IgD-negative memory B cell (primary cell): Measurements from ENCODE around the gene HDAC8. TPM values are rescaled to one million over a fixed set of nuclear protein-coding genes. Genes with fewer than 3 reads are reported as not detected.
A peak's percentile ranks its signal among the peaks of the same experiment; 100 is the strongest.
"Not testable (repeated sequence)": the region's sequence is repeated elsewhere in the genome, so short reads cannot be mapped to it uniquely, and the experiment has no call there.

Source experiments
- H3K27ac Mint-ChIP-seq, 3 donors: one replicate each; pipeline ENCODE4 v1.8.0; 2020 to 2022; ENCODE audit warnings: mild to moderate bottlenecking in 3 of 3, mixed read lengths in 3 of 3, moderate library complexity in 1 of 3
- H3K27me3 Mint-ChIP-seq: one replicate; pipeline ENCODE4 v1.8.0; 2021; ENCODE audit warnings: mixed read lengths
- H3K36me3 Mint-ChIP-seq: one replicate; pipeline ENCODE4 v1.8.0; 2020; ENCODE audit warnings: mild to moderate bottlenecking, mixed read lengths
- H3K4me1 Mint-ChIP-seq, 3 donors: one replicate each; pipeline ENCODE4 v1.8.0; 2020 to 2022; ENCODE audit warnings: mixed read lengths in 3 of 3, mild to moderate bottlenecking in 1 of 3
- H3K4me3 Mint-ChIP-seq, 4 donors: one replicate each; pipeline ENCODE4 v1.8.0; 2020 to 2022; ENCODE audit warnings: mild to moderate bottlenecking in 4 of 4, mixed read lengths in 4 of 4, moderate library complexity in 3 of 4
- H3K9me3 Mint-ChIP-seq, 3 donors: one replicate each; pipeline ENCODE4 v1.8.0; 2020 to 2021; ENCODE audit warnings: mixed read lengths in 3 of 3, mild to moderate bottlenecking in 1 of 3
- polyA plus RNA-seq: library from polyadenylated mRNA; unstranded; fragments of 300-500 nt; fragmentation: Illumina TruSeq; gene quantifications from one replicate; pipeline ENCODE4 v1.2.3, GENCODE V29; 2021

HDAC8 gene
- polyA plus RNA-seq, 1 donor from 2014 or later, result 18.7 TPM

- no peaks in the 10 kb centered on the region for H3K27me3 Mint-ChIP-seq
- no peaks in the 10 kb centered on the region for H3K9me3 Mint-ChIP-seq
- H3K27ac Mint-ChIP-seq, result no peak overlapping the region
These were observed 111.9 kb downstream of the HDAC8 start for GRCh38 chrX:72460715-72461114.

DNA sequence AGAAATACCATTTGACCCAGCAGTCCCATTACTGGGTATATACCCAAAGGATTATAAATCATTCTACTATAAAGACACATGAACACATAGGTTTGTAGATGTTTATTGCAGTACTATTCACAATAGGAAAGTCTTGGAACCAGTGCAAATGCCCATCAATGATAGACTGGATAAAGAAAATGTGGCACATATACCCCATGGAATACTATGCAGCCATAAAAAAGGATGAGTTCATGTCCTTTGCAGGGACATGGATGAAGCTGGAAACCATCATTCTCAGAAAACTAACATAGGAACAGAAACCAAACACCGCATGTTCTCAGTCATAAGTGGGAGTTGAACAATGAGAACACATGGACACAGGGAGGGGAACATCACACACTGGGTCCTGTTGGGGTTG lies 123.6 kb downstream of the HDAC8 start:
- H3K4me3 Mint-ChIP-seq, H3K9me3 Mint-ChIP-seq, H3K27me3 Mint-ChIP-seq, H3K27ac Mint-ChIP-seq, H3K36me3 Mint-ChIP-seq, H3K4me1 Mint-ChIP-seq: not testable (repeated sequence)

More at GRCh38 chrX:72460715-72461114, 111.9 kb downstream of the HDAC8 start:
- Mint-ChIP-seq H3K4me3 (no peak overlapping the region), H3K36me3 (peaks cover 2% of the 10 kb centered on the region), H3K4me1 (no peaks in the 10 kb centered on the region)

DNA sequence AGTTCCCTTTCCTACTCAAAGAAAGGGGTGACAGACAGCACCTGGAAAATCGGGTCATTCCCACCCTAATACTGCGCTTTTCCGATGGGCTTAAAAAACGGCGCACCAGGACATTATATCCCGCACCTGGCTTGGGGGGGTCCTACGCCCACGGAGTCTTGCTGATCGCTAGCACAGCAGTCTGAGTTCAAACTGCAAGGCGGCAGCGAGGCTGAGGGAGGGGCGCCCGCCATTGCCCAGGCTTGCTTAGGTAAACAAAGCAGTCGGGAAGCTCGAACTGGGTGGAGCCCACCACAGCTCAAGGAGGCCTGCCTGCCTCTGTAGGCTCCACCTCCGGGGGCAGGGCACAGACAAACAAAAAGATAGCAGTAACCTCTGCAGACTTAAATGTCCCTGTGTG lies 131.9 kb downstream of the HDAC8 start:
- not testable (repeated sequence) for H3K27ac Mint-ChIP-seq, H3K4me1 Mint-ChIP-seq, H3K36me3 Mint-ChIP-seq, H3K27me3 Mint-ChIP-seq, H3K4me3 Mint-ChIP-seq
- H3K9me3 Mint-ChIP-seq, result peaks cover 0 to 12% (median 12%) of the 10 kb centered on the region in 3 donors

DNA sequence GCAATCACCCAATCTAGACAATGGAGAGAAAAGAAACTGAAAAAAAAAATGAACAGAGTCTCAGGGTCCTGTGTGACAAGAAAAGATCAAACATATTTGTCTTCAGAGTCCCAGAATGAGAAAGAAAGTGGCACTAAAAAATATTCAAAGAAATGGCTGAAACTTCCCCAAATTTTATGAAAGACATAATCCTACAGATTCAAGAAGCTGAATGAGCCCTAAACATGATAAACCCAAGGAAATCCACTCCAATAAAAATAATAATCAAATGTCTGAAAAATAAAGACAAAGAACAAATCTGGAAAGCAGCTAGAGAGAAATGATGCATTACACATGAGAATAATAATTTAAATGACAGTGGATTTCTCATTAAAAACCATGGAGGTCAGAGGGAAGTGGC lies 136.6 kb downstream of the HDAC8 start:
- Mint-ChIP-seq H3K9me3 (peaks cover 0 to 12% (median 12%) of the 10 kb centered on the region in 3 donors), H3K27me3 (peaks cover 2% of the 10 kb centered on the region), H3K36me3 (peaks cover 6% of the 10 kb centered on the region), H3K27ac (no peak overlapping the region), H3K4me3 (no peak overlapping the region), H3K4me1 (no peaks in the 10 kb centered on the region)

DNA sequence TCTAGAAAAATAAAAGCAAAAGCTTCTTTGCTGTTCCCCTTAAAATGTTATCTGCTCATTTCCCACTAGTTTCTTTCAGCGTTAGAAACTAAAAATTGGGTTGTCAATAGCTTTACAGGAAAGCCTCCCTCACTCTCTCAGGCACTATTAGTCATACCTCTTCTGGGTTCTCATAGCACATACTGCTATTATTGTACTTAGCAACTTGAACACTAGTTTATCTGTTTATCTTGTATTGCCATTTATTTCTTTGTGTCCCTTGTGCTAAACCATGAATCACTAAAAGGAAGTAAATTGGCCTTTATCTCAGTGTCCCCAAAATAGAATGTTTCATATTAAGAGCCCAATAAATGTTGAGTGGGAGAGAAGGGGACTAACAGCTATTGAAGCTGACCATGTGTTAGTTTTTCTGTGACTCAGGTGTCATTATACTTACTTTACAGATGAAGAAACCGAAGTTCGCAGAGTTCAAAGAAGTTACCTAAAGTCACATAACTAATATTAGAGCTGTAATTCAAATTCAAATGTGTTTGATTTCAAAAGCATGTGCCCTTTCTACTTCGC lies 142.2 kb downstream of the HDAC8 start:
- H3K36me3 Mint-ChIP-seq, result peaks cover 9% of the 10 kb centered on the region
- H3K4me3 Mint-ChIP-seq, result no peak overlapping the region
- no peaks in the 10 kb centered on the region for H3K4me1 Mint-ChIP-seq
- peaks cover 3% of the 10 kb centered on the region for H3K27me3 Mint-ChIP-seq
- H3K27ac Mint-ChIP-seq, result no peak overlapping the region
- H3K9me3 Mint-ChIP-seq, result peaks cover 0 to 2% (median 0%) of the 10 kb centered on the region in 3 donors

GRCh38 chrX:72421797-72422196 lies 150.8 kb downstream of the HDAC8 start:
- no peaks in the 10 kb centered on the region for H3K4me1 Mint-ChIP-seq
- peaks cover 11 to 26% (median 16%) of the 10 kb centered on the region in 3 donors for H3K9me3 Mint-ChIP-seq
- no peak overlapping the region for H3K27ac Mint-ChIP-seq
- H3K4me3 Mint-ChIP-seq, result no peak overlapping the region
- peaks cover 10% of the 10 kb centered on the region for H3K36me3 Mint-ChIP-seq
- peaks cover 2% of the 10 kb centered on the region for H3K27me3 Mint-ChIP-seq

DNA sequence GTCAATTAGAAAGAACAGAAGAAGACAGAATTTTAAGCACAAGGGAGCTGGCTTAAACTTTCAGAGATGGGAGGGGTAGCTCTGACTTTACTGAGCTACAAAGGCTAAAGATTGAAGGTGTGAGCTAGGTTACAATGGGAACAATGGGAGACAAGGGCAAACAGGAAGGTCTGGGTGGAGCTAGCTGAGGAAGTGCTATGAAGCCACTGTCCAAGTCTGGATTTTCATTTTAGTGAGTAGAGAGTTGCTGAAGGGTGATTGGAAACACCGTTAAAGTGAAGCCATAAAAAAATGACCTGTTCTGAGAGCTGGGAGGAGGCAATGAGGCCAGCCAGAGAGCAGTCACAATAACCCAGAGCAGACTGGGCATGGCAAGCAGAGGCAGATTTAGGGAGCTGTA lies 162.7 kb downstream of the HDAC8 start:
- H3K4me1 Mint-ChIP-seq, result no peaks in the 10 kb centered on the region
- H3K27me3 Mint-ChIP-seq, result no peaks in the 10 kb centered on the region
- H3K36me3 Mint-ChIP-seq, result peaks cover 11% of the 10 kb centered on the region
- H3K27ac Mint-ChIP-seq, result no peak overlapping the region
- H3K9me3 Mint-ChIP-seq, result peaks cover 0 to 7% (median 4%) of the 10 kb centered on the region in 3 donors
- no peak overlapping the region for H3K4me3 Mint-ChIP-seq

DNA sequence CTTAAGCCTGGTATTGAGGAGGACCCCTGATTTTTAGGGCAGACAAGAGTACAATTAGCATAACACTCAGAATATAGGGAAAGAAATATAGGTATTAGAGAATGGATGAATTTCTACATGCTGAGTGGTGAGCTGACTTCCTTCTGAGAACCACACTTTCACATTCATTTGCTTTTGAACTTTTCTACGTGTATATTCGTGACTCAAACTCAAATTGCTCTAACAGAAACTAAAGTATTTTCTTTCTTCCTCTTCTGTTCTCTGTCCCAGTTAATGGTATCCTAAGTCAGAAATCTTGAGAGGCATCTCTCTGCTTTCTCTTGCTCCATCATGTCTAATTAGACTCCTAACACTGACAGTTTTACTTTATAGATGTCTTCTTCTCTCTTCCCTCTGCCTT lies 163.8 kb downstream of the HDAC8 start:
- Mint-ChIP-seq H3K9me3 (peaks cover 0 to 3% (median 0%) of the 10 kb centered on the region in 3 donors), H3K4me3 (no peak overlapping the region), H3K36me3 (peaks cover 10% of the 10 kb centered on the region), H3K27ac (no peak overlapping the region), H3K27me3 (no peaks in the 10 kb centered on the region), H3K4me1 (no peaks in the 10 kb centered on the region)

DNA sequence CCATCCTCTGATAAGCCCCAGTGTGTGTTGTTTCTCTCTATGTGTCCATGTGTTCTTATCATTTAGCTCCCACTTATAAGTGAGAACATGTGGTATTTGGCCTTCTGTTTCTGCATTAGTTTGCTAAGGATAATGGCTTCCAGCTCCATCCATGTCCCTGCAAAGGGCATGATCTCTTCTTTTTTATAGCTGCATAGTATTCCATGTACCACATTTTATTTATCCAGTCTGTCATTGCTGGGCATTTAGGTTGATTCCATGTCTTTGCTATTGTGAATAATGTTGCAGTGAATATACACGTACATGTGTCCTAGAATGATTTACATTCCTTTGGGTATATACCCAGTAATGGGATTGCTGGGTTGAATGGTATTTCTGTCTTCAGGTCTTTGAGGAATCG lies 167.5 kb downstream of the HDAC8 start:
- H3K9me3 Mint-ChIP-seq, H3K4me1 Mint-ChIP-seq, H3K4me3 Mint-ChIP-seq, H3K27ac Mint-ChIP-seq, H3K27me3 Mint-ChIP-seq: not testable (repeated sequence)
- peaks cover 12% of the 10 kb centered on the region for H3K36me3 Mint-ChIP-seq

DNA sequence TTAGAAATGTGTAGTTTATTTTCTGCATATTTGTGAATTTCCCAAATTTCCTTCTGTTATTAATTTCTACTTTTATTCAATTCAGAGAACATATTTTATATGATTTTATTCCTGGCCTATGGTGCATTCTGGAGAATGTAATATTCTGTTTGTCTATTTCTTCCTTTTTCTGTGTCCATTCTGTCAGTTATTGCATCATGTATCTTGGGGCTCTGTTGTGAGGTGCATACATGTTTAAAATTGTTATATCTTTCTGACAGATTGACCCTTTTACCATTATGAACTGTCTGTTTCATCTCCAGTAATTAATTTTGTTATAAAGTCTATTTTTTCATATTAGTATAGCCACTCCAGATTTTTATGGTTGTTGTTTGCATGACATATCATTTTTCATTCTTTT lies 170.0 kb downstream of the HDAC8 start:
- peaks cover 0 to 1% (median 0%) of the 10 kb centered on the region in 3 donors for H3K9me3 Mint-ChIP-seq
- no peaks in the 10 kb centered on the region for H3K4me1 Mint-ChIP-seq
- H3K27ac Mint-ChIP-seq, result no peak overlapping the region
- no peaks in the 10 kb centered on the region for H3K27me3 Mint-ChIP-seq
- H3K4me3 Mint-ChIP-seq, result no peak overlapping the region
- H3K36me3 Mint-ChIP-seq, result peaks cover 11% of the 10 kb centered on the region

- Mint-ChIP-seq H3K9me3 (no peaks in the 10 kb centered on the region), H3K27ac (peak overlapping the region in 1 of 3 donors; percentile 25), H3K36me3 (peaks cover 6% of the 10 kb centered on the region), H3K4me1 (no peaks in the 10 kb centered on the region), H3K4me3 (no peak overlapping the region), H3K27me3 (peaks cover 1% of the 10 kb centered on the region)
These were observed 172.8 kb downstream of the HDAC8 start for GRCh38 chrX:72399816-72400215.

DNA sequence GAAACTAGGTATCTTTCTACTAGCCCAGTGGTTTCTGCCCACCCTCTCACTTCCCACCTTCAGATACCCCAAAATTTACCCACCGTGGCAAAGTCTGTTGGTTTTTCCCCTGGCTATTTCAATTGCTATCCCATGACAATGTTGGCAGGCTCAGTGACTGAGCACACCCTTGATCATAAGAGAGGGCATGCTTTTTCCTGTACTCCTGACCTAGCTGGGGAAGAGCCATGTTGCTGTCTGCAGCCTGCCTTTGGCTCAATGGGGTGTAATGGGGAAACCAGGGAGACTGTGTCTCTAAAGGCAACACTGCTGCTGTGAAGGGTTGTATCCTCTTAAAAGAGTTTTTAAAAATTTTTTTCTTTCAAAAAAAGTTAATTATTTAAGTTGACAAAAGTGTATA lies 176.5 kb downstream of the HDAC8 start:
- H3K27me3 Mint-ChIP-seq, result peaks cover 2% of the 10 kb centered on the region
- H3K9me3 Mint-ChIP-seq, result no peaks in the 10 kb centered on the region
- H3K27ac Mint-ChIP-seq, result no peak overlapping the region
- no peak overlapping the region for H3K4me3 Mint-ChIP-seq
- no peaks in the 10 kb centered on the region for H3K4me1 Mint-ChIP-seq
- H3K36me3 Mint-ChIP-seq, result peaks cover 1% of the 10 kb centered on the region

GRCh38 chrX:72395237-72395636 lies 177.4 kb downstream of the HDAC8 start:
- H3K27ac Mint-ChIP-seq, result no peak overlapping the region
- H3K9me3 Mint-ChIP-seq, result no peaks in the 10 kb centered on the region
- H3K4me3 Mint-ChIP-seq, result no peak overlapping the region
- no peaks in the 10 kb centered on the region for H3K4me1 Mint-ChIP-seq
- H3K36me3 Mint-ChIP-seq, result peaks cover 1% of the 10 kb centered on the region
- H3K27me3 Mint-ChIP-seq, result peaks cover 2% of the 10 kb centered on the region

GRCh38 chrX:72394518-72395170 lies 178.0 kb downstream of the HDAC8 start:
- H3K27ac Mint-ChIP-seq, result no peak overlapping the region
- peaks cover 2% of the 10 kb centered on the region for H3K27me3 Mint-ChIP-seq

DNA sequence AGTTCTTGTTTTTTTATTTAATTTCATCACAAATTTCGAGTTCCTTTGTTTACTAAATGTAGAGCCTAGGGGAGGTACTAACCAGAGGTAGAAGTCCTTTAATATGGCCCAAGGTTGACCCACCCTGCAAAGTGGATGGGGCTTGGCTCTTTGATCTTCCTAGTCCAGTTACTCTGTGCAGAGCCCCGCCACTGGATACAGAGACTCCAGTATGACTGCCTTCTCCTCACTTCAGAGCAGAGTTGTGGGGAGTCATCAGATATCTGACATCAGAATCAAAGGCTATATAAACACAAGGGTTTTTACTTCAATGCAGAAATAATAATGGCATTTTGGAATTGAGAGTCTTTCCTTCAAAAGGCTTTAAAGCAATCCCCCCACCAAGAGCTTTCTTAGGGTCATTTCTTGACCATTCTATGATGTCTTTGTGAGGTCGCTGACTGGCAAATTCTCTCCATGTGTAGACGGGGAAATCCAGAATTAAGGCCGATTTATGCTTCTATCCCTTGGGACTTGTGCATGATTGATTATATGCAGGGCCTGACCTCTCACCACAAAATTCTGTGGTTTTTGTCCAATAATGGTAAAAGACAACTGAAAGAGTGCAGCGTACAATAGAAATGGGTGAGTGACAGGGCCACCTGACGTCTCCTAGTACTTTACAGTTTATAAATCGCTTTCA lies 178.7 kb downstream of the HDAC8 start:
- Mint-ChIP-seq H3K4me3 (no peak overlapping the region), H3K27me3 (peaks cover 2% of the 10 kb centered on the region), H3K9me3 (no peaks in the 10 kb centered on the region), H3K36me3 (peaks cover 1% of the 10 kb centered on the region), H3K4me1 (no peaks in the 10 kb centered on the region), H3K27ac (no peak overlapping the region)

More at GRCh38 chrX:72394518-72395170, 178.0 kb downstream of the HDAC8 start:
- no peak overlapping the region for H3K4me3 Mint-ChIP-seq
- H3K4me1 Mint-ChIP-seq, result no peaks in the 10 kb centered on the region
- peaks cover 1% of the 10 kb centered on the region for H3K36me3 Mint-ChIP-seq
- H3K9me3 Mint-ChIP-seq, result no peaks in the 10 kb centered on the region
